Neural progenitor cell (in vitro differentiated cells): ENCODE results near the gene CAP1.

Experiments used
- CTCF ChIP-seq: fragments of 200-600 bp; sonication (generic); IDR thresholded peaks from 2 replicates; pipeline ENCODE4 v1.5.1; 2017; ENCODE audit warnings: antibody characterized with exemption, mild to moderate bottlenecking
- EZH2 ChIP-seq: fragments of 200-600 bp; sonication (generic); IDR thresholded peaks from 2 replicates; pipeline ENCODE4 v1.6.1; 2017; ENCODE audit warnings: antibody characterized with exemption, mild to moderate bottlenecking, moderate library complexity

GRCh38 chr1:39992234-39992633 is 48.3 kb upstream of the CAP1 start:
- TF ChIP-seq CTCF (no peak), EZH2 (no peak)
